ENCODE measurements around the gene SLC4A3. TPM values are rescaled to one million over a fixed set of nuclear protein-coding genes. Genes with fewer than 3 reads are reported as not detected.
A peak's percentile ranks its signal among the peaks of the same experiment; 100 is the strongest.

Gene SLC4A3
- total and polyA plus RNA-seq, 2 of the 13 experiments (the other 11 are each of a cell fraction or from before 2014, with no cell fraction given): 0.18 to 0.95 TPM

DNA sequence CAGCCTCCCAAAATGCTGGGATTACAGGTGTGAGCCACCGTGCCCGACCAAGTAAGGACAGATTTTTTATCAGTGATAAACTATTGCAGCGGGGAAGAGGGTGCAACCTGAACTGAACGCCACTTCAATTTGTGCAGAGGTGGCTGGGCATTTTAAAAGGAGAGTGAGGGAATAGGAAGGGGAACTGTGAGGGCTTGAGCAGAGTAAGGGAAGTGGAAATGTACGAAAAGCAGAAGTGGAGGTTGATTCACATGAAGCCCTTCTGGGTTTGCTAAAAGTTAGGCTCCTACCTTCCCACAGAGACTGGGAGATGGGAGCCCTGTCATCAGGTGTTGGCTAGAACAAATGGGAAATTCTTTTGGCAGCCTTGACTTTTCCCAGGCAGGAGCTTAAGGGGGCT, 23.7 kb upstream of the SLC4A3 start (continued):
- TF ChIP-seq, protein P1, sequence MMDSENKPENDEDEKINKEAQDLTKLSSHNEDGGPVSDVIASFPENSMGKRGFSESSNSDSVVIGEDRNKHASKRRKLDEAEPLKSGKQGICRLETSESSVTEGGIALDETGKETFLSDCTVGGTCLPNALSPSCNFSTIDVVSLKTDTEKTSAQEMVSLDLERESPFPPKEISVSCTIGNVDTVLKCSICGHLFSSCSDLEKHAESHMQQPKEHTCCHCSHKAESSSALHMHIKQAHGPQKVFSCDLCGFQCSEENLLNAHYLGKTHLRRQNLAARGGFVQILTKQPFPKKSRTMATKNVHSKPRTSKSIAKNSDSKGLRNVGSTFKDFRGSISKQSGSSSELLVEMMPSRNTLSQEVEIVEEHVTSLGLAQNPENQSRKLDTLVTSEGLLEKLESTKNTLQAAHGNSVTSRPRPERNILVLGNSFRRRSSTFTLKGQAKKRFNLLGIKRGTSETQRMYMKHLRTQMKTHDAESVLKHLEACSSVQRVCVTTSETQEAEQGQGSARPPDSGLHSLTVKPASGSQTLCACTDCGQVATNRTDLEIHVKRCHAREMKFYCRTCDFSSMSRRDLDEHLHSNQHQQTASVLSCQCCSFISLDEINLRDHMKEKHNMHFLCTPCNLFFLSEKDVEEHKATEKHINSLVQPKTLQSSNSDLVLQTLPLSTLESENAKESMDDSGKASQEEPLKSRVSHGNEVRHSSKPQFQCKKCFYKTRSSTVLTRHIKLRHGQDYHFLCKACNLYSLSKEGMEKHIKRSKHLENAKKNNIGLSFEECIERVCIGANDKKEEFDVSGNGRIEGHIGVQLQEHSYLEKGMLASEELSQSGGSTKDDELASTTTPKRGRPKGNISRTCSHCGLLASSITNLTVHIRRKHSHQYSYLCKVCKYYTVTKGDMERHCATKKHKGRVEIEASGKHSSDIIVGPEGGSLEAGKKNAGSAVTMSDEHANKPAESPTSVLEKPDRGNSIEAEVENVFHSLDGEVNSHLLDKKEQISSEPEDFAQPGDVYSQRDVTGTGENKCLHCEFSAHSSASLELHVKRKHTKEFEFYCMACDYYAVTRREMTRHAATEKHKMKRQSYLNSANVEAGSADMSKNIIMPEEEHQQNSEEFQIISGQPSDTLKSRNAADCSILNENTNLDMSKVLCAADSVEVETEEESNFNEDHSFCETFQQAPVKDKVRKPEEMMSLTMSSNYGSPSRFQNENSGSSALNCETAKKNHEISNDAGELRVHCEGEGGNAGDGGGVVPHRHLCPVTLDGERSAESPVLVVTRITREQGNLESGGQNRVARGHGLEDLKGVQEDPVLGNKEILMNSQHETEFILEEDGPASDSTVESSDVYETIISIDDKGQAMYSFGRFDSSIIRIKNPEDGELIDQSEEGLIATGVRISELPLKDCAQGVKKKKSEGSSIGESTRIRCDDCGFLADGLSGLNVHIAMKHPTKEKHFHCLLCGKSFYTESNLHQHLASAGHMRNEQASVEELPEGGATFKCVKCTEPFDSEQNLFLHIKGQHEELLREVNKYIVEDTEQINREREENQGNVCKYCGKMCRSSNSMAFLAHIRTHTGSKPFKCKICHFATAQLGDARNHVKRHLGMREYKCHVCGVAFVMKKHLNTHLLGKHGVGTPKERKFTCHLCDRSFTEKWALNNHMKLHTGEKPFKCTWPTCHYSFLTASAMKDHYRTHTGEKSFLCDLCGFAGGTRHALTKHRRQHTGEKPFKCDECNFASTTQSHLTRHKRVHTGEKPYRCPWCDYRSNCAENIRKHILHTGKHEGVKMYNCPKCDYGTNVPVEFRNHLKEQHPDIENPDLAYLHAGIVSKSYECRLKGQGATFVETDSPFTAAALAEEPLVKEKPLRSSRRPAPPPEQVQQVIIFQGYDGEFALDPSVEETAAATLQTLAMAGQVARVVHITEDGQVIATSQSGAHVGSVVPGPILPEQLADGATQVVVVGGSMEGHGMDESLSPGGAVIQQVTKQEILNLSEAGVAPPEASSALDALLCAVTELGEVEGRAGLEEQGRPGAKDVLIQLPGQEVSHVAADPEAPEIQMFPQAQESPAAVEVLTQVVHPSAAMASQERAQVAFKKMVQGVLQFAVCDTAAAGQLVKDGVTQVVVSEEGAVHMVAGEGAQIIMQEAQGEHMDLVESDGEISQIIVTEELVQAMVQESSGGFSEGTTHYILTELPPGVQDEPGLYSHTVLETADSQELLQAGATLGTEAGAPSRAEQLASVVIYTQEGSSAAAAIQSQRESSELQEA (CRISPR knock-in tag; IDR thresholded peaks at IDR 0.05; ENCODE audit: not compliant biosample characterization): no peak
- TF ChIP-seq SYNCRIP (IDR thresholded peaks at IDR 0.05; ENCODE audit: insufficient read depth, low read depth, low read length): no peak

DNA sequence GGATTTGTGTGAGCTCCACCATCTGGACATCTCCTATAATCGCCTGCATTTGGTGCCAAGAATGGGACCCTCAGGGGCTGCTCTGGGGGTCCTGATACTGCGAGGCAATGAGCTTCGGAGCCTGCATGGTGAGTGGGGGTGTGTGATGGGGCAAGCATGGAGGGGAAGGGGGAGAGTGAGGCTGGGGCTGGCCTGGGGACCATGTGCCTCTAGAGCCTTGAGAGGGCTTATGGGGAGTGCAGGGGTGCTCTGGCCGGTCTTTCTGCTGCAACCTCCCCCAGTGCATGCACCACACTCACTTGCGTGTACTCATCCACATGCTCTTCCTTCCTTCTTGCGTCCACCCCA, 21.8 kb upstream of the SLC4A3 start:
- intact Hi-C loops (cut with micrococcal nuclease; ENCODE audit: unreplicated experiment): no loop called here
- no peaks in the 10 kb centered on the region for H3K79me2 ChIP-seq (ENCODE audit: insufficient read depth, low read length)
- no peaks in the 10 kb centered on the region for H3K9me3 ChIP-seq (ENCODE audit: low read length)
- CTCF ChIA-PET (ENCODE audit: low intra/inter-chr PET ratio, low total read pairs): interaction anchor here (1.4 kb wide), 1 partner anchor 64 kb away, joined by 8 read pairs; no protein-coding TSS in a partner anchor
- no TSS peak for BruUV-seq (replicated peaks)
- no peaks in the 10 kb centered on the region for H3K27me3 ChIP-seq (ENCODE audit: control insufficient read depth in 1 of 2, insufficient read depth in 2 of 2, low read length in 2 of 2)
- peaks cover 17% of the 10 kb centered on the region for H3K4me1 ChIP-seq (ENCODE audit: insufficient read depth, low read length)
- H3K4me2 ChIP-seq (ENCODE audit: low read depth, low read length): no peak overlapping the region
- POLR2A ChIA-PET: no interaction called here
- peak overlapping the region; percentile 38 for H3K27ac ChIP-seq (ENCODE audit: extremely low read length, insufficient read depth, low read length)
- peaks cover 23 to 46% of the 10 kb centered on the region in 2 experiments for H3K36me3 ChIP-seq (replicated peaks in 1 of 2; ENCODE audit: control insufficient read depth in 1 of 2, insufficient read depth in 2 of 2, low read length in 2 of 2)
- in situ Hi-C loops (cut with HindIII; ENCODE audit: extremely low pct_ligation_motif_present, low pct_unique_long_range_greater_than_20kb): no loop called here
- H4K20me1 ChIP-seq (ENCODE audit: insufficient read depth, low read length): no peaks in the 10 kb centered on the region
- no peak overlapping the region for H3K4me3 ChIP-seq (replicated peaks in 1 of 3; ENCODE audit: insufficient read depth in 1 of 3, low read depth in 2 of 3, low read length in 3 of 3)
- DNase-seq (ENCODE audit: low spot score) (no peak), FAIRE-seq (no peak), ATAC-seq (peak; percentile 11; the same call in 2 of the 3 replicates)
- H3K9ac ChIP-seq (ENCODE audit: insufficient read depth, low read depth, low read length): peak overlapping the region; percentile 7; the same call in 1 of the 2 replicates
- WGBS (ENCODE audit: low lambda C conversion rate): 95% methylated on average over 6 of the region's 6 CpGs
- no peak overlapping the region for H2AFZ ChIP-seq (ENCODE audit: low read length)
- TF ChIP-seq, protein P2, sequence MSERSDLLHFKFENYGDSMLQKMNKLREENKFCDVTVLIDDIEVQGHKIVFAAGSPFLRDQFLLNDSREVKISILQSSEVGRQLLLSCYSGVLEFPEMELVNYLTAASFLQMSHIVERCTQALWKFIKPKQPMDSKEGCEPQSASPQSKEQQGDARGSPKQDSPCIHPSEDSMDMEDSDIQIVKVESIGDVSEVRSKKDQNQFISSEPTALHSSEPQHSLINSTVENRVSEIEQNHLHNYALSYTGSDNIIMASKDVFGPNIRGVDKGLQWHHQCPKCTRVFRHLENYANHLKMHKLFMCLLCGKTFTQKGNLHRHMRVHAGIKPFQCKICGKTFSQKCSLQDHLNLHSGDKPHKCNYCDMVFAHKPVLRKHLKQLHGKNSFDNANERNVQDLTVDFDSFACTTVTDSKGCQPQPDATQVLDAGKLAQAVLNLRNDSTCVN (CRISPR knock-in tag; IDR thresholded peaks at IDR 0.05; ENCODE audit: borderline replicate concordance): no peak
- TF ChIP-seq, protein P3, sequence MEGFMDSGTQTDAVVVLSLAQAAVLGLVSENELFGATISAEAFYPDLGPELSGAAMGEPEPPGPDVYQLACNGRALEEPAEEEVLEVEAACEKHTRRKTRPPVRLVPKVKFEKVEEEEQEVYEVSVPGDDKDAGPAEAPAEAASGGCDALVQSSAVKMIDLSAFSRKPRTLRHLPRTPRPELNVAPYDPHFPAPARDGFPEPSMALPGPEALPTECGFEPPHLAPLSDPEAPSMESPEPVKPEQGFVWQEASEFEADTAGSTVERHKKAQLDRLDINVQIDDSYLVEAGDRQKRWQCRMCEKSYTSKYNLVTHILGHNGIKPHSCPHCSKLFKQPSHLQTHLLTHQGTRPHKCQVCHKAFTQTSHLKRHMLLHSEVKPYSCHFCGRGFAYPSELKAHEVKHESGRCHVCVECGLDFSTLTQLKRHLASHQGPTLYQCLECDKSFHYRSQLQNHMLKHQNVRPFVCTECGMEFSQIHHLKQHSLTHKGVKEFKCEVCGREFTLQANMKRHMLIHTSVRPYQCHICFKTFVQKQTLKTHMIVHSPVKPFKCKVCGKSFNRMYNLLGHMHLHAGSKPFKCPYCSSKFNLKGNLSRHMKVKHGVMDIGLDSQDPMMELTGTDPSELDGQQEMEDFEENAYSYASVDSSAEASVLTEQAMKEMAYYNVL (CRISPR knock-in tag; IDR thresholded peaks at IDR 0.05; ENCODE audit: borderline replicate concordance): peak; percentile 25; the same call in 1 of the 2 replicates
- TF ChIP-seq, protein P4, sequence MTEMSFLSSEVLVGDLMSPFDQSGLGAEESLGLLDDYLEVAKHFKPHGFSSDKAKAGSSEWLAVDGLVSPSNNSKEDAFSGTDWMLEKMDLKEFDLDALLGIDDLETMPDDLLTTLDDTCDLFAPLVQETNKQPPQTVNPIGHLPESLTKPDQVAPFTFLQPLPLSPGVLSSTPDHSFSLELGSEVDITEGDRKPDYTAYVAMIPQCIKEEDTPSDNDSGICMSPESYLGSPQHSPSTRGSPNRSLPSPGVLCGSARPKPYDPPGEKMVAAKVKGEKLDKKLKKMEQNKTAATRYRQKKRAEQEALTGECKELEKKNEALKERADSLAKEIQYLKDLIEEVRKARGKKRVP (CRISPR knock-in tag; IDR thresholded peaks at IDR 0.05): no peak
- TF ChIP-seq, protein P5, sequence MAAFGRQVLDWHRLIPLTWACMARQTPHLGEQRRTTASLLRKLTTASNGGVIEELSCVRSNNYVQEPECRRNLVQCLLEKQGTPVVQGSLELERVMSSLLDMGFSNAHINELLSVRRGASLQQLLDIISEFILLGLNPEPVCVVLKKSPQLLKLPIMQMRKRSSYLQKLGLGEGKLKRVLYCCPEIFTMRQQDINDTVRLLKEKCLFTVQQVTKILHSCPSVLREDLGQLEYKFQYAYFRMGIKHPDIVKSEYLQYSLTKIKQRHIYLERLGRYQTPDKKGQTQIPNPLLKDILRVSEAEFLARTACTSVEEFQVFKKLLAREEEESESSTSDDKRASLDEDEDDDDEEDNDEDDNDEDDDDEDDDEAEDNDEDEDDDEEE (CRISPR knock-in tag; IDR thresholded peaks at IDR 0.05): 0 out of 2 replicates have a peak, but pooled peaks have one; percentile 29
- TF ChIP-seq, protein P6, sequence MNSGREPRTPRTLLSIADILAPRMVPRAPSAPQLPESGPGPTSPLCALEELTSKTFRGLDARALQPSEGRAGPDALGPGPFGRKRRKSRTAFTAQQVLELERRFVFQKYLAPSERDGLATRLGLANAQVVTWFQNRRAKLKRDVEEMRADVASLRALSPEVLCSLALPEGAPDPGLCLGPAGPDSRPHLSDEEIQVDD (CRISPR knock-in tag; IDR thresholded peaks at IDR 0.05; ENCODE audit: borderline replicate concordance): no peak
